DOHH2 (cell line): Measurements from ENCODE around the gene PNPLA8.

Source experiments
- H3F3A ChIP-seq: fragments of 200-600 bp; sonication (generic), shearing (Covaris generic); 2 replicates; pipeline ENCODE4 v1.6.0; 2016; ENCODE audit warnings: antibody characterized with exemption, mild to moderate bottlenecking; ENCODE audit not compliant: control insufficient read depth, insufficient read depth
- H3K27ac ChIP-seq: fragments of 200-600 bp; sonication (generic); 2 replicates; pipeline ENCODE4 v1.5.1; 2014; ENCODE audit warnings: low read depth, mild to moderate bottlenecking, low read length, moderate library complexity
- H3K27me3 ChIP-seq: fragments of 200-600 bp; sonication (generic); 2 replicates; pipeline ENCODE4 v1.6.1; 2014; ENCODE audit warnings: mild to moderate bottlenecking, low read length, mixed read lengths; ENCODE audit not compliant: control insufficient read depth
- H3K36me3 ChIP-seq: fragments of 200-600 bp; sonication (generic); 2 replicates; pipeline ENCODE4 v1.6.1; 2014; ENCODE audit warnings: mild to moderate bottlenecking, low read length, moderate library complexity, mixed read lengths; ENCODE audit not compliant: control insufficient read depth
- H3K4me1 ChIP-seq: fragments of 200-600 bp; sonication (generic); 2 replicates; pipeline ENCODE4 v1.6.1; 2014; ENCODE audit warnings: mild to moderate bottlenecking, low read length, mixed read lengths; ENCODE audit not compliant: control insufficient read depth
- H3K4me2 ChIP-seq: fragments of 200-600 bp; sonication (generic); 2 replicates; pipeline ENCODE4 v1.6.0; 2014; ENCODE audit warnings: mild to moderate bottlenecking, low read length, moderate library complexity
- H3K4me3 ChIP-seq: fragments of 200-600 bp; sonication (generic); 2 replicates; pipeline ENCODE4 v1.5.1; 2014; ENCODE audit warnings: mild to moderate bottlenecking, low read length, mixed read lengths
- H3K79me2 ChIP-seq: fragments of 200-600 bp; sonication (generic); 2 replicates; pipeline ENCODE4 v1.6.1; 2014; ENCODE audit warnings: mild to moderate bottlenecking, low read length, mixed read lengths; ENCODE audit not compliant: control insufficient read depth
- H3K9me2 ChIP-seq: fragments of 200-600 bp; sonication (generic); replicated peaks from 2 replicates; pipeline ENCODE4 v1.6.1; 2014; ENCODE audit warnings: mild to moderate bottlenecking, low read length, mixed read lengths; ENCODE audit not compliant: control insufficient read depth
- H3K9me3 ChIP-seq: fragments of 200-600 bp; sonication (generic); 2 replicates; pipeline ENCODE4 v1.6.1; 2014; ENCODE audit warnings: antibody characterized with exemption, low read length, mixed read lengths; ENCODE audit not compliant: control insufficient read depth, insufficient read depth
- H4K20me1 ChIP-seq: fragments of 200-600 bp; sonication (generic); 2 replicates; pipeline ENCODE4 v1.6.0; 2014; ENCODE audit warnings: low read depth, mild to moderate bottlenecking, antibody characterized with exemption, low read length, moderate library complexity; ENCODE audit not compliant: control insufficient read depth, insufficient read depth
- CTCF ChIP-seq: fragments of 200-600 bp; sonication (generic); IDR thresholded peaks from one replicate; pipeline ENCODE4 v1.5.1; 2014; ENCODE audit warnings: antibody characterized with exemption, mild to moderate bottlenecking, low read depth, low read length; ENCODE audit not compliant: poor library complexity, severe bottlenecking
- EZH2phosphoT487 ChIP-seq: fragments of 200-600 bp; sonication (generic); IDR thresholded peaks from 2 replicates; pipeline ENCODE4 v1.6.1; 2017; ENCODE audit warnings: borderline replicate concordance, mild to moderate bottlenecking, antibody characterized with exemption, low read length, moderate library complexity, mixed read lengths

Gene PNPLA8

GRCh38 chr7:108453320-108453719, 72.6 kb downstream of the PNPLA8 start:
- H3K36me3 ChIP-seq, result no peaks in the 10 kb centered on the region
- no peaks in the 10 kb centered on the region for H4K20me1 ChIP-seq
- H3K4me2 ChIP-seq, result no peak overlapping the region
- no peak overlapping the region for H3K27ac ChIP-seq
- TF ChIP-seq CTCF, result no peak
- no peak for TF ChIP-seq EZH2phosphoT487
- H3K9me3 ChIP-seq, result no peaks in the 10 kb centered on the region
- no peaks in the 10 kb centered on the region for H3K79me2 ChIP-seq
- H3K27me3 ChIP-seq, result peaks cover 86% of the 10 kb centered on the region
- H3K4me3 ChIP-seq, result no peak overlapping the region
- H3K9me2 ChIP-seq, result no peaks in the 10 kb centered on the region
- peaks cover 5% of the 10 kb centered on the region; the same call in 1 of the 2 replicates for H3F3A ChIP-seq
- H3K4me1 ChIP-seq, result peaks cover 17% of the 10 kb centered on the region

GRCh38 chr7:108452707-108453106, 73.2 kb downstream of the PNPLA8 start:
- Histone ChIP-seq H3K36me3 (no peaks in the 10 kb centered on the region), H3K9me3 (no peaks in the 10 kb centered on the region), H3K27me3 (peaks cover 80% of the 10 kb centered on the region), H3K9me2 (no peaks in the 10 kb centered on the region), H3K79me2 (no peaks in the 10 kb centered on the region), H3K27ac (no peak overlapping the region), H3K4me1 (peaks cover 17% of the 10 kb centered on the region), H4K20me1 (no peaks in the 10 kb centered on the region), H3K4me2 (no peak overlapping the region), H3F3A (peaks cover 5% of the 10 kb centered on the region; the same call in 1 of the 2 replicates), H3K4me3 (no peak overlapping the region)
- TF ChIP-seq EZH2phosphoT487, result no peak
- peak; percentile 82 for TF ChIP-seq CTCF

- peaks cover 5% of the 10 kb centered on the region; the same call in 1 of the 2 replicates for H3F3A ChIP-seq
- TF ChIP-seq EZH2phosphoT487 (no peak), CTCF (no peak)
- peaks cover 17% of the 10 kb centered on the region for H3K4me1 ChIP-seq
- peaks cover 67% of the 10 kb centered on the region for H3K27me3 ChIP-seq
- H3K27ac ChIP-seq, result no peak overlapping the region
- no peaks in the 10 kb centered on the region for H3K9me3 ChIP-seq
- no peaks in the 10 kb centered on the region for H4K20me1 ChIP-seq
- H3K4me2 ChIP-seq, result no peak overlapping the region
- no peak overlapping the region for H3K4me3 ChIP-seq
- H3K79me2 ChIP-seq, result no peaks in the 10 kb centered on the region
- H3K9me2 ChIP-seq, result no peaks in the 10 kb centered on the region
- H3K36me3 ChIP-seq, result no peaks in the 10 kb centered on the region
These were observed 74.6 kb downstream of the PNPLA8 start for GRCh38 chr7:108451296-108451848.
